ENCODE results near the gene PLEKHB1. TPM values are rescaled to one million over a fixed set of nuclear protein-coding genes. Genes with fewer than 3 reads are reported as not detected.

Gene PLEKHB1, protein sequence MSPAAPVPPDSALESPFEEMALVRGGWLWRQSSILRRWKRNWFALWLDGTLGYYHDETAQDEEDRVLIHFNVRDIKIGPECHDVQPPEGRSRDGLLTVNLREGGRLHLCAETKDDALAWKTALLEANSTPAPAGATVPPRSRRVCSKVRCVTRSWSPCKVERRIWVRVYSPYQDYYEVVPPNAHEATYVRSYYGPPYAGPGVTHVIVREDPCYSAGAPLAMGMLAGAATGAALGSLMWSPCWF
- 1 to 10 TPM; 2.5 to 2.8 TPM for total RNA-seq
- long read RNA-seq, donor 1 = 0 reads
- long read RNA-seq, donor 2, partial matches to known transcripts = 0 of 4 reads
- long read RNA-seq, donor 2, other reads (novel, unspliced or antisense) = 1 of 4 reads

DNA sequence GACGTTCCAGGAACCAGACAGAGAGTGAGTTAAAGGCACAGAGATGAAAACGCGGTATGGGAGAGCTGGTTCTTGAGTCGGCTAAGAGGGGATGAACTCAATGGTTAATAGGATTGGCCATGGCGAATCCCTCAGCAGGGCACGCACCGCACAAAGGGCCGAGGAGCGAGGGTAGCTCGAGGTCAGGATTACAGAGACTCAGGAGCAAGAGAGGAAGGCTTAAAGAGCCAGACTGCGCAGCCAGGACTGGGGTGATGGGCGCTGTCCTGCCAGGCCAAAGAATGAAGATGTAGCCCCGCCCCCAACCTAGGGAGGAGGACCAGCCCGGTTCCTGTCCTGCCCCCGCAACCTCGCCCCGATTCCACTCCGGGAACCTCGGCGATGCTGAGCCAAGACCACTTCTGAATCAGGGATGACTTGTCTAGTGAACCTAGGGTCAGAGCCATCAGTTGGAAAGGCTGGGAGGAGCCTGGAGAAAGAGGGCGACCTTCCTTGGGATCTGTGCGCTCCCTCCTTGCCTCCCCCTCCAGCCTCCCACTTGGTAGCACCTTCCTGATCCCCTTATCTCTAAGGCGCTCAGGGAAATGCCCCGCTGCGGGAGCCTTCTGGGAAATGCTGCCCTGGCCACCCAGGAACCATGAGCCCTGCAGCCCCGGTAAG is at the start of gene PLEKHB1:
Gene PLEKHB1 (plus strand): TSS at position 610 of the 660 bp plus-strand sequence. CDS start 28 bp downstream, at position 638.
- no peak for DNase-seq (ENCODE audit: low spot score)
- intact Hi-C loops (cut with DNase I) = no loop called here

DNA sequence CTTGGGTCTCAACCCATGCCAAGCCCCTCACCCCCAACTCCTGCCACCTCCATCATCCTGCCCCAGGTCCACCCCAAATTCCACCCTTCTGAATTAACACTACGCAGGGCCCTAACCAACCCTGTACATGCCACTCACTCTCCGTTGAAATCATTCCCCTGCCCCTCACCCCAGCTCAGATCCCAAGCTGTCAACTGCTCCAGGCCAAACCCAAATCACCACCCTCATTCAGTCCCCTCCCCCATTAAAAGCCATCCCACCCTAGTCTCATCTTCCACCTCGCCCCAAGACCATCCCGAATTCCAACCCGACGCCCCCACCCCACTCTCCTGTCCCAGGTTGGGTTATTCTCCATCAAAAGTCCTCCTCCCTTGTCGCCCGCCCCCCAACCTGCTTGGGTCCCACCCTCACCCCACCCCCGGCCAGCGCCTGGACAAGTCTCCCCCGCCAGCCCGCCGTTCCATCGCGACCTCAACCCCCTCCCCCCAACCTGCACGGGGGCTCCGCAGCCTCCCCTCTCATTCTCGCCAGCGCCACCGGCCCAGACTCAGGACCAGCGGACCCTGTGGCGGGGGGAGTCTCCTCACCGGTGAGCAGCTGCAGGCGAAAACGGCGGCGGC is 48.9 kb upstream of the PLEKHB1 start:
- intact Hi-C loops (cut with DNase I) = no loop called here

DNA sequence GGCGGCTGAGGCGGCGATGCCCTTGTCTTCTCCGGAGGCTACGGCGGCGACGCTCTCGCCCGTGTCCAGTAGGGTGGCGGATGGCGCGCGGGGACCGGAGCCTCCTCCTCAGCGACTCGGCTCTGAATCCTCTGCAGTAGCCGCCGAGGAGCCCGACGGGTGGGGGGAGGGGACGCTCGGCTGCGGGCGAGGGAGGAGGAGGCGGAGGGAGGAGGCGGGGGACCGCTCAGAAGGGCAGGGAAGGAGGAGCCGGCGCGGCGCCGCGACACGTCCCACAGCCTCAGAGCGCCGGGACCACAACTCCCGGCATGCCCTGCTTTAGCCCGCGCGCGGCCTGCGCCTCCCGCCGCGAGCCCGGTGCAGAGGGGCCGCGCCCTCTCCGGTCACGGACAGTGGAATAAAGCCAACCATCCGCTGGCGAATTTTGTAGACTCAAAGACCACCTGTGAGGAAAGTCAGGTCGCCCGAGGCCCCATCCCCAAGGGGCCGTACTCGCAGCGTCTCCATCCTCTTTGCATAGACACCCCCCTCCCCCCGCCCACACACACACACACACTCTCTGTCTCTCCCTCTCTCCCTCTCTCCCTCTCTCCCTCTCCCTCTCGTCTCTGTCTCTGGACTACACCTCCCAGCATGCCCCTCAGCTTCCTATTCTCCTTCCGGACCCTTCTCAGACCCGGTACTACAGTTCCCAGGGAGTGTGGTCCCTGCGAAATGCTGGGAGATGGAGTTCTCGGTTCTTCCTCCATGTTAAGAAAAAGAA is 48.2 kb upstream of the PLEKHB1 start, which contains the start of gene FAM168A:
Gene FAM168A (minus strand): TSS at position 157 of the 763 bp plus-strand sequence. CDS start 129,638 bp downstream, outside the sequence.
- peak; percentile 99 for DNase-seq (ENCODE audit: low spot score)
- intact Hi-C loops (cut with DNase I) = no loop called here

More for the DNA sequence above, 48.9 kb upstream of the PLEKHB1 start:
- DNase-seq (ENCODE audit: low spot score) = no peak

DNA sequence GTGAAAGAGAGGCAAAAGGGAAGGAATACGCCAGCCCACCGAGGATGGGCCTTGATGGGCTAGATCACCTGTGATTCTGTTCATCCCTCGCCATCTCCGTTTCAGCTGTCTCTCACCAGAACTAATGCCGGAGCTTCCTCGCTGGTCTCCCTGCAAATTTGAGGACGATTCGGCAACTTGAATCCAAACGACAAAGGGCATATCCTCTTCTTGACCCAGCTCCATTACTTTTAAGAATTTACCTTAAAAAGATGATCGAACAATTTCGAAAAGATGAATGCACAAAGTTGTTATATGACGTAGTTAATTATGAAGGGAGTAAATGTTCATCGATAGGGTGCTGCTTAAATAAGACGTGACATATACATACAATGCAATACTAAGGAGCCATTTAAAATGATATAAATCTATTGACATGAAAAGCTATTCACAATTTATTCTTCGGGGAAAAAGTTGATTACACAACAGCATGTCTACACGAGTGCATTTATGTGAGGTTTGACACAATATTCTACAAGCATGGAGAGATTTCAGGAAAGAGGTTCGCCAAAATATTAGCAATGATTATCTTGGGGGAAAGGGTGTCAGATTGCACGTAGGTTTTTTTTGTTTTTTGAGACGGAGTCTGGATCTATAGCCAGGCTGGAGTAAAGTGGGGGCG is 47.5 kb upstream of the PLEKHB1 start:
- no peak for DNase-seq (ENCODE audit: low spot score)
- intact Hi-C loops (cut with DNase I) = no loop called here

DNA sequence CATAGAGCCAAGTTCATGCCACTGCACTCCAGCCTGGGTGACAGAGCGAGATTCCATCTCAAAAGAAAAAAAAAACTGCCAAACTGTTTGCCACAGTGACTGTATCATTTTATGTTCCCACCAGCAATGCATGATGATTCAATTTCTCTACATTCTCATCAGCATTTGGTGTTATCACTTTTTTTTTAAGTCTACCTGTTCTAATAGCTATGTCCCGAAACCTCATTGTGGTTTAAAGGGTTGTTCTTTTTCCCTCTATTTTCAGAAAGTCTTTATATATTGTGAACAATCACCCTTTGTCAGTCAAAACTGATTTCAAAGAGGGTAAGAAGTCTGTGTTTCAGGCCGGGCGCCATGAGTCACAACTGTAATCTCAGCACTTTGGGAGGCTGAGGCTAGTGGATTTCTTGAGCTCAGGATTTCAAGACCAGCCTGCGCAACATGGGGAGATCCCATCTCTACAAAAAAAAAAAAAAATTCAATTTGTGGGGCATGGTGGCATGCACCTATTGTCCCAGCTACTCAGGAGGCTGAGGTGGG is 33.7 kb upstream of the PLEKHB1 start:
- no peak for DNase-seq (ENCODE audit: low spot score)
- intact Hi-C loops (cut with DNase I) = no loop called here

DNA sequence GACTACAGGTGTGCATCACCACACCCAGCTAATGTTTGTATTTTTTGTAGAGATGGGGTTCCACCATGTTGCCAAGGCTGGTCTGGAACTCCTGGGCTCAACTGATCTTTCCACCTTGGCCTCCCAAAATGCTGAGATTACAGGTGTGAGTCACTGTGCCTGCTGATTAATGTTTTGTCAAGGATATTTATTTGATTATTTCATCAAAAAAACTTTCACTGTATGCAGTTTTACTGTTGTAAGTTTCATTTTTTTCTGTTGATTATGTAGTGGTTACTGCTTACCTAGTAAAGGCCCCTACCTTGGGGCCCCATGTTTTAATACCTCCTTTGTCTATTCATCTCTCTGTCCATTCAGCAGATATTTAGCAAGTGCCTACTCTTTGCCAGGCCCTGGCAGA is 31.8 kb upstream of the PLEKHB1 start:
- intact Hi-C loops (cut with DNase I) = no loop called here

DNA sequence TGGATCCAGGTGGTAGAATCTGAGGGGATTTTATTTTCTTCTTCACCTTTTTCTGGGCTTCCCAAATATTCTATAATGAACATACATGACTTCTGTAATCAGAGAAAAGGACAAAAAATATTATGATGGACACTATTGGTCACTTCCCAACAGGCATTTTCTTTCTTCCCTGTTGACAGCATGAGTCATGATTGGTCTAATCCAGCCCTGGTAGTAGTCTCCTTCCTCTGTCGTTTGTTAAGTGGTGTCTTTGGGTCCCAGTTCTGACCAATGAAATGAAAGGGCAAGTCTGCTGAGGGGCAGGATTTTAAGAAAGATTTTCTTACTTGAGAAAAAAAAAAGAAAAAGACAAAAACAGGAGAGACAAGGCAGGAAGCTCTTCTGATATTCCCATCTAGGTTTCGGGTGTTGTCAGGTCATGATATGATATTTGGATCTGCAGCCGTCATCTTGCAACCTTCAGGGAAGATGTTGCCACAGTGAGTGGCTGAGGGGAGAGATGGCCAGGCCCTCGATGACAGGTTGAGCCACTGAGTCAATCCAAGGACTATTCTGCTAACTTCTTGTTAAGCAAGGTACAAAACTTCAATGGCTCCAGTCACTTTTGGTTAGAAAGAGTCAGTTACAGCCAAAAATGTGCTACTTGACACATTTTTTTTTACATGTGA is 23.3 kb upstream of the PLEKHB1 start:
- DNase-seq (ENCODE audit: low spot score) = no peak
- intact Hi-C loops (cut with DNase I) = no loop called here

More for the DNA sequence above, 31.8 kb upstream of the PLEKHB1 start:
- no peak for DNase-seq (ENCODE audit: low spot score)

DNA sequence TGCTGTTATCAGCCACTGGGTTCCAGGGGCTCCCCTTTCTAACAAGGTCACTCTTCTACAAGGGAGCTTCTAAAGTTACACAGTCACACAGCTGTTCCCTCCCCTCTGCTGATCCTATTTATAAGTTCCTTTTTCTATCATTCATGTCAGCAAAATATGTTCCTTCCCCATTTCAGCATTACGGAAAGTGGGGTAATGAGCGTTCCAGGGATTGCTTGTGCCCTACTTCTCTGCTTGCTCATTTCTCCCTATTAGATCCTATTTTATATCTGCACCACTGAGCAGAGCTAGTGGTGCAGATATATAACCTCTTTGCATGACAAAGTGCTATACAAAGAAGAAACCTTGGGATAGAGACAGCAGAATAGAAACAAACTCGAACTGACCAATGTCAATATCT is 22.7 kb upstream of the PLEKHB1 start:
- intact Hi-C loops (cut with DNase I) = no loop called here
- DNase-seq (ENCODE audit: low spot score) = no peak

DNA sequence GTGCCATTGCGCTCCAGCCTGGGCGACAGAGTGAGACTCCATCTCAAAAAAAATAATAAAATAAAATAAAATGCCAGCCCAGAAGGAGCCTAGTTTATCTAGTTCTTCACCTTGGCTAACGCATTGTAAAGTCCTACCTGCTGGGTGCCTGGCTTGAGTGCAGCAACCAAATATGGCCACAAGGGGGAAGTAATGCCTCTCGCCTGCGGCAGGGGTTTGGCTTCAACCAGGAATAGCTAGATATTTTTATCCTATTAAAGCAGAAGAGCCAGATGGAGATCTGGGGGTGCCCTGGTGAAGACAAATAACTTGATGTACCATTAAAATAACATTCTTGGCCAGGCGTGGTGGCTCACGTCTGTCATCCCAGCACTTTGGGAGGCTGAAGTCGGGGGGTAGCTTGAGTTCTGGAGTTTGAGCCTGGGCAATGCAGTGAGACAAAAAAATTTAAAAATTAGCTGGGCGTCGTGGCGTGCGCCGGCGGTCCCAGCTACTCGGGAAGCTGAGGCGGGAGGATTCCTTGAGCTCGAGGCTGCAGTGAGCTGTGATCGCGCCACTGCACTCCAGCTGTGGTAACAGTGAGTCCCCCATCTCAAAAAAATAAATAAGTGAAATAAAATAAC is 20.6 kb upstream of the PLEKHB1 start:
- peak; percentile 83 for DNase-seq (ENCODE audit: low spot score)
- intact Hi-C loops (cut with DNase I) = loop anchor here in 1 of 2 donors (5.0 kb wide), 1 partner anchor 36 kb away; no protein-coding TSS in a partner anchor

DNA sequence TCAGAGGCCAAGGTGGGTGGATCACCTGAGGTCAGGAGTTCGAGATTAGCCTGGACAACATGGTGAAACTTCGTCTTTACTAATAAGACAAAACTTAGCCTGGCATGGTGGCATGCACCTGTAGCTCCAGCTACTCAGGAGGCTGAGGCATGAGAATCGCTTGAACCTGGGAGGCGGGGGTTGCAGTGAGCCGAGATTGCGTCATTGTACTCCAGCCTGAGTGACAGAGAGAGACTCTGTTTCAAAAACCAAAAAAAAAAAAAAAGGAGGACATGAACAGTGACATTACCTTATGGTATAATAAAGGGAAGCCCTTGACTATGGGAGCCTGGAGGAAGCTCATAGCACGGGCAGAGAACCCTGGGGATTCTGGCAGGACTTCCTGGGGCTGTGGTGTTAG is 16.5 kb upstream of the PLEKHB1 start:
- DNase-seq (ENCODE audit: low spot score) = no peak
- intact Hi-C loops (cut with DNase I) = loop anchor here in 1 of 2 donors (5.0 kb wide), 1 partner anchor 32 kb away; no protein-coding TSS in a partner anchor

DNA sequence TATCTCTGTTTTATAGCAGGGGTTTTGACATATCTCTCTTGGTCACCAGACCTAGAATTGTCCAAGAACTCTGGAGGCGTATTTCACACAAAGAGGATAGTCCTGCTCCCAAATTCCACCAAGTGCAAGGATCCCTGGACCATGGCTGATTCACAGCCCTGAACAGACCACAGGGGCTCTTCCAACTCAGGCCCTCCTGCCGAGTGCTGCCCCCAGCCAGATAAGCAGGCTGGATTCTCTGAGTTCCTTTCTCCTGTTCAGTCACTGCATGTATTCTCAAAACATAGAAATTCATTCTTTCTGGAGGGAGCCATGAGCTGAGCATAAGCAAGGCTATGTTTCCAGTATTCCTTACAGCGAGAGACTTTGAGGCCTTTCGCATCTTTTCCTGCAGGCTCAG is 13.4 kb upstream of the PLEKHB1 start:
- intact Hi-C loops (cut with DNase I) = no loop called here
- no peak for DNase-seq (ENCODE audit: low spot score)

DNA sequence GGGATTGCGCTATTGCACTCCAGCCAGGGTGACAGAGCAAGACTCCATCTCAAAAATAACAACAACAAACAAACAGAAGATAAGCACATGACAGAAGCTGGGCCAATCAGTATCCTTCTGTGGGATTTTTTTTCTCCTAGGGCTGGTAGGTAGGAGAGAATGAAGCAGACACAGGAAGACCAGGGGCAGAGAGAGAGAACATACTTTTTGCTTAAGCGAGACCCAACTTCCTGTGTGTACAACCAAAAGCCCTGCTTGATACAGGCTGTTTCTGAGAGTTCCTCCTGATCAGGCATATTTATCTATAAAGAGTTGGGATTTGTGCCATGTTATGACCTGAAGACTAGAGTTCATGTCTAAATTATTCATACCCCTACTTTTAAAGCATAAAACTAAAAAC is 12.4 kb upstream of the PLEKHB1 start:
- DNase-seq (ENCODE audit: low spot score) = no peak
- intact Hi-C loops (cut with DNase I) = no loop called here

DNA sequence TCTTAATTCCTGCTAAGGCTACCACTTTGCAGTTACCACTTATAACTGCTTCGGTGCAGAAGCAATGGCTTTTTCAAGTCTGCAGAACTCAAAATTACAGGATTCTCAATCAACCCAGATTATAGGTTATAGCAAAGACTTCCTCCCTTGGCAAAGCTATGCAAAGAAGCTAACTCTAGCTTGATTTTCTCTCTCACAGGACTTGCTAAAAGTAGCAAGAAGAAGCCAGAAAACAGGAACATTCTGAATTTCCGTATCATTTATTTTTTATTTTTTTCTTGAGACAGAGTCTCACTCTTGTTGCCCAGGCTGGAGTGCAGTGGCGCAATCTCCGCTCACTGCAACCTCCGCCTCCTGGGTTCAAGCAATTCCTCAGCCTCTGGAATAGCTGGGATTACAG is 10.7 kb upstream of the PLEKHB1 start:
- no peak for DNase-seq (ENCODE audit: low spot score)
- intact Hi-C loops (cut with DNase I) = no loop called here

DNA sequence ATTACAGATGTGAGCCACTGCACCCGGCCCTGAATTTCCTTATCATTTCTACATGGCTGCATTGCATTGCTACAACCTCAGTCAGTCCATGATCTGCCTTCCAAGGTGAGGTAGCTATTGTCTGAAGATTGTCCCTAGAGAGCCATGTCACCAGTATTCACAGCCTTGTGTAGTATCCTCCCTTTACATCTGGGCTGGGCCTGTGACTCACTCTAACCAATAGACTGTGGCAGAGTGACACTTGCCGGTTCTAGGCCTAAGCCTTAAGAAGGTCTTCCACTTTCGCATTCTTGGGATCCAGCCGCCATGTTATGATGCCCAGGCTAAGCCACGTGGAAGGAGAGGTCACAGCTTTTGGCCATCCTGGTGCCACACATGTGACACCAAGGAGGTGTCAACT is 10.1 kb upstream of the PLEKHB1 start:
- intact Hi-C loops (cut with DNase I) = no loop called here
- DNase-seq (ENCODE audit: low spot score) = no peak

DNA sequence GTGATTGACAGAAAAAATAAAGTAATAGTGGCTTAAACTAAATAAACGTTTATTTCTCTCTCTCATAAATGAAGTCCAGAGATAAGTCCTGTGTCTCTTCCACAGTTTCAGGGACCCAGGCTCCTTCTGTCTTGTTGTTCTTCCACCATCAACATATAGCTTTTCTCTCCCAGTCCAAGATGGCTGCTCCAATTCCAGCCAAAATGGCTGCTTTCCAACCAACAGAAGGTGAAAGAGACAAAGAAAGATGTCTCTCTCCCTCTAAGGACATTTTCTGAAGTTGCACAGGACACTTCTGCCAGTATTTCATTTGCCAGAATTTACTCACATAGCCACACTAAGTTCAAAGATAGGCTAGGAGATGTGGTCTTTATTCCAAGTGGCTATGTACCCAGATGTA is 9.4 kb upstream of the PLEKHB1 start:
- intact Hi-C loops (cut with DNase I) = no loop called here
- DNase-seq (ENCODE audit: low spot score) = no peak

DNA sequence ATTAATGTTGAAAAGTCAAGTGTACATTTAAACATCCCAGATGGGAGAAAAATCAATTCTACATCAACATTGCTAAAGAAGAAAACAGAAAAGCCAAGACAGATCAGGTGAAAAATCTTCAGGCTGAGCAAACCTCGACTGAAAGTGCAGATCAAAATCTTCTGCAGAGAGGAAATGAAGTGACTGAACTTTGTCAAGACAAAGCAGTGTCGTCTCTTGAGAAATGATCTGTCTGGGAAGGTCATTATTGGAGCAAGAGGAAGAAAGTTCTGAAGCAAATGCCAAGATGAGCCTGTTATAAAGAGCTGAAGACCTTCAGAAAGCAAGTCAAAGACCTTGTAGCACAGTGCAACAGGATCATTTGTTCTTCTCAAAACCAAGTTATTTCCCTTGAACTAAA is 5.8 kb upstream of the PLEKHB1 start:
- intact Hi-C loops (cut with DNase I) = no loop called here

DNA sequence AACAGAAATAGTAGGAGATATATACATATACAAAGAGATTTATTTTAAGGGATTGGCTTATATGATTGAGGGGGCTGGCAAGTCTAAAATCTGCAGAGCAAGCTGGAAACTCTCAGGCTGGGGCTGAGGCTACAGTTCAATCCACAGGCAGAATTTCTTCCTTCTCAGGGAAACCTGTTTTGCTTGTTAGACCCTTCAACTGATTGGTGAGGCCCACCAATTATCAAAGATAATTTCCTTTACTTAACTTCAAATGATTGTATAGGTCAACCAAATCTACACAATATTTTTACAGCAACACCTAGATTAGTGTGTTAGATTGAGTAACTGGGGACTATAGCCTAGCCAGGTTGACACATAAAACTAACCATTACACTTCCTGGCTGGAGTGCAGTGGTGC is 4.7 kb upstream of the PLEKHB1 start:
- DNase-seq (ENCODE audit: low spot score) = no peak
- intact Hi-C loops (cut with DNase I) = no loop called here

More for the DNA sequence above, 5.8 kb upstream of the PLEKHB1 start:
- DNase-seq (ENCODE audit: low spot score) = no peak

Measured in posterior vena cava (tissue), 2 donors.